Right kidney (tissue), 1 donor: ENCODE data around the gene SHB.
A peak's percentile ranks its signal among the peaks of the same experiment; 100 is the strongest.

Source experiments
- DNase-seq: peaks from one replicate; pipeline ENCODE4 v3.0.0-alpha.2; 2016

The SHB gene

GRCh38 chr9:38089387-38090165, 20.5 kb upstream of the SHB start:
- DNase-seq: no peak

DNA sequence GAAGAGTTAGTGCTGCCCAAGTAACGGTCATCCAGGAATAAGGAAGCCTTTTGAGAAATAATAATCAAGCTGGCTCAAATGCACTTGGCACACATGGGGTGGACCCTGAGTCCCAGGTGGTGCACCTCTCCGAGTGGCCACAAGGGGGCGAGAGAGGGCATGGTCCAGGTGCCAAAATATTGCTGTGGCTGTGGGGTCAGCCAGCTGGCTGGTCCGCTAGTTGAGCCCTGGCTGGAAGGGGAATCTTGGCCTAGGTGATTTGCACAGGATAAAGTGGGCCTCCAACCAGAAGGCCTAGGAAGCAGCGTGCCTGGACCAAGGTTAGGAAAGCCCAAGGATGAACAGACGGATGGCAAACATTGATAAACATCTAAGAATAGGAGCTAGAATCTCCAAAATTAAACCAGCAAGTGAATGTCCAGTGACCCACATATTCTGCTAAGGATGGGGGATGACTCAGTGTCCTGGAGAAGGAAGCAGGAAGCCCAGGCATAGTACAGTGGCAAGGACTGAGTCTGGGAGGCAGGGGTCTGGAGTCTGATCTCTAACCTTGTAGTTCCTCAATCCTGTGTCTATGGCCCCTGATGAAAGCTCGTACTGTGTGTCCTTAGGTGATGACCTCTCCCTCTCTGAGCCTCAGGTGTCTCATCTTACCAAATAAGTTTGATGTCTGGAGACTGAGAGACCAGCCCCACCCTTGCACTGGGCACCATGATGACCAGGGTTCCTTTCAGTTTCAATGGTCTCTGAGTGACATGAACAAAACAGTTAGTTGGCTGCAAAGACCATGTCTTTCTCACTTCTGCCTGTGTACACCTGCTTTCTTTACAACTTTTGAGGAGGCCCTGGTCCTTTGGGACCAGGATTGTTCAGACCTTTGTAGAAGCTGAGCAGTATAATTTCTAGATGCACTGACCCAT, 19.2 kb upstream of the SHB start:
- peak; percentile 57 for DNase-seq

DNA sequence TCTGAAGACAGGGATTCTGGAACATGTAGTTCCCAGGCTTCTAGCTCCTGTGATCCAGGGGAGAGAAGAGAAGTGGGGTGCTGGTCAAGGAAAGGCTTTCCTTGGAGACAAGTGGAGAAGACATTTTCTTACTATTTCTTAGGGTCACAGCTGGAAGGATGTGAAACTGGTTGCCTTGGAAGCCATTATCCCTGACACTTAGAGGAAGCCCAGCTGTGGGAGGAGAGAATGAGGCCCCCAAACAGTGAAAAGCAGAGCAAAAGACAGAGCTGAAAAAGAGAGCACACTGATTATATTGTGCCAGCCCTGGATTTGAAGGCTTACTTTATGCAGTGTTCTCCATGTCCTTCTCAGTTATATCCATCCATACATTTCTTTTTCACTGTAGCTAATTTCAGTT, 17.5 kb upstream of the SHB start:
- no peak for DNase-seq

- DNase-seq: no peak
These were observed 16.3 kb upstream of the SHB start for GRCh38 chr9:38085308-38085707.

GRCh38 chr9:38084556-38084880, 15.5 kb upstream of the SHB start:
- no peak for DNase-seq

DNA sequence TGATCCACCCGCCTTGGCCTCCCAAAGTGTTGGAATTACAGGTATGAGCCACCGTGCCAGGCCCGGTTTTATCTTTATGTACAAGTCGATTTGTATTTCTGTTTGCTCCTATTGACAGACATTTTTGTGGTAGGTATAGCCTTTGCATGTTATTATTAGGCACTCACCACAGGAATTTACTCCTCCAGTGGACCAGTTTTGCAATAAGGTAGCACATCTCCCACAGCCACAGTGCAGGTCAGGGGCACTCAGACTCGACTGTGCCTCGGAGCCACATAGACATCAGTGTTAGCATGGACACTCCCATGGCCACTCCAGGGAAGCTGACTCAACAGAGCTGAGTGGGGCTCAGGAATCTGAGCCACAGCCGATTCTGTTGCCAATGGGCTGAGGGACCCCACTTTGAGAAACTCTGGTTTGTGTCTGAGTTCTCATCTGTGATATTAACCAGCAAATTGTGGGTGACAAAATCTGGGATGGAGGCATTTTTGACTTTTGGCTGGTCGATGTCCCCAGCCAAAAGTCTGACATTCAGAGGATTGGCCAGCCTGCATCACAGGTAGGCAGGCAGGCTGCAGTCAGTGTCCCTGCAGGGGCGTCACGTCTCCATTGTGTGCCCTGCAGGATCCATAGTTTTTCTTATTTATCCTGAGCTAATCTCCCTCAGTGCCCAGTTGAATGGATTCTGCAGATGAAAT, 15.0 kb upstream of the SHB start:
- no peak for DNase-seq

DNA sequence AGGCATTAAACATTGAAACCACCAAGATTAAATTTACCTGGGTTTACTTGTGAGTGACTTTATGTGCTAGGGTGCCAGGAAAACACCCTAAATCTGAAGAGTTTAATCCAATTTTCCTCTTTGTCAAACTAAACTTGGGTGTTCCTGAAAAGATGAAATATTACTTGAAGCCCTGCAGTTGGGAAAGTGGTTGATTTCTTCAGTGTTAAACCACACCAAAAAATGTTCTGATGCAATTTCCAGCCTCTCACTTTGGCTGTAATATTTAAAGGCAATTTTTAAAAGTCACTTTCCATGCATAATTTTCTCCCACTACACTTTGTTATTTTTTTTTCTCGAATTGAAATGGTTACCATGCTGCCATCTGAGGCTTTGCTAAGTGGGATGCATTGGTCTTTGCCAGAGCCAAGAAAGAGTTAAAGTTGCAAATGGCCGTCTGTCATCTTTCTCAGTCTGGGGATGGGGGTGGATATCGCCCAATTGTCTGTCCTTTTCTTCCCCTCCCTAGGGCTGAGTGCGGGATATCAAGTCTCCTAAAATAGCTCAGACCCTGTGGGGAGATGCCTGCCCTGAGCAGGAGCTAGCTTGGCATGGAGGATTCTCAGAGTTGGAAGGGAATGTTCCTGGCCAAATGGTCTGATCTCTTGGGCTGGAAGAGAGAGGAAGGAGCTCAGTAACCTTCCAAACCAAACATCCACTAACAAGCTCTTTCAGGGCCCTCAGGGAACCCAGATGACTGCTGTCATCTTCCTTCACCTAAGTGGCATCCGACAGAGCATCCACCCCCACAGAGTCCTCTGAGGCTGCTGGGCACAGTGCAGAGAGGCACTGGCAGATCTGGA, 13.6 kb upstream of the SHB start:
- no peak for DNase-seq

GRCh38 chr9:38081356-38082108, 12.5 kb upstream of the SHB start:
- DNase-seq: no peak

DNA sequence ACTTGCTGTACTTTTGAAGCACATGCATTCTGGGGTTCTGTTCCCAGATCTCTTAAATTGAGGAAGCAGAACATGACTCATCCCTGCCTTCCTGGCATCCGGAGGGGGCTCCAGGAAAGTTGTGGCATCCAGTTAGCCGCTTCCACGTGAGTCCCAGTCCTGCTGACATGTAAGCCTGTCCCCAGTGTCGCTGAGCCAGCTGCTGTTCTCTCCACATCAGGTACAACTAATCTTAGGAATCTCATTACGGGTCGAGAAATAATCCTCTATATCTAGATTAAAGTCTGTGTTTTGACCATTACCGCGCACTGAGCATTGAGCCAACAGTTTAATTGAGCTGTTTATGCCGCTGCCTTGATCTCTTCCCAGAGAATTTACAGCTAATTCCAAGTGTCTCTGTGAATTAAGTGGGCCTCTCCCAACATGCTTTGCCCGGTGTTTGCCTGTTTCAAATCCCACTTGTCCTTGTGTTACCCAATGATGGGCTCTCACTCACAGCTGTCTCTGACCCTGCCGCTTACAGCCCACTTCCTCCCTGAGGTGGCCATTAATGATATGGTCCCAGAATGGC, 10.5 kb upstream of the SHB start:
- no peak for DNase-seq

GRCh38 chr9:38075272-38075671, 6.2 kb upstream of the SHB start:
- no peak for DNase-seq

GRCh38 chr9:38074441-38074961, 5.5 kb upstream of the SHB start:
- no peak for DNase-seq

DNA sequence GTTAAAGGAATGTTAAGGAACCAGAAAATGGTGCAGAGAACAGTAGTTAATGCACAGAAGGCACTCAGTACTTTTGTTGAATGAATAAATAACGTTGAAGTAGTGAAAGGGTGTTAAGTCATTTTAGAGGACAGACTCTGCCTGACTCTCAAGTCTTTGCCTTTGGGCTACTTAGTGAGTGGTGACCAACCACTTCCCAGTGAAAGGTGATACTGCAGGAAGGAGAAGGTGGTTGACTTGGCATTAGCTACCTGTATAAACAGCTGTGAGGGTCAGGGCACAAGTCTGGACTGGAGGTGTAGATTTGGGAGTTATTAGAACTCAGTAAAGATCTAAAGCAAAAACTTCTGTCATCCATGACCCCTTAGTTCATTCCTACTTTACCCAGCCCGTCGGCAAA, 4.9 kb upstream of the SHB start:
- no peak for DNase-seq

DNA sequence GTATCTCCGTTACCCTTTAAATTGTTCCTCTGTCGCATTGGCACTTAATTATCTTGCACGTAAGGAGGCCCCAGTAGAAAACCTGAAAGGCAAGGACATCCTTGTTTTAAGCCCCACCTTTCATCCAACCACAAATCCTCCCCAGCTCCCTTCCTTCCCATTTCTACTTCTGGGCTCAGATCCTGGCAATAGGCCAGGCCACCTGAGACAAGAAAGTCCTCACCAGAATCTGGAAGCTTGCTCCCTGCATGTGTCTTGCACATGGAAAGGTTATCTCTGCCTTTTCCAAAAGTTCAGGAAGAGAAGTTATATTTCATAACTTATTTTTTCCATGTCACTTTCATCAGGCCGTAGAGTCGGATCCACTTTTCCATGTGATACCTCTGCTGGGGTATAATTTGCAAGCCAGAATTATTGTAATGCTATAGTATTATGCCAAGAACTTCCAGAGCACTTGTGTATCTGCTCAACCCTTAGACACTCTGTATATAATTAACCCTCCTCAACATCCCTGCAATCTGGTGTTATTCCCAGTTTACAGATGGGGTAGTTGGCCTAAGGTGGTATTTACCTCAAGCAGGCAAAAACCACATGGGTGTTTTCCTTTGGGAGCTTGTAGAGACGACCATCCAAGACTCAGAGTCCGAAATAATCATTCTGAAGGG, 2.6 kb upstream of the SHB start:
- no peak for DNase-seq

DNA sequence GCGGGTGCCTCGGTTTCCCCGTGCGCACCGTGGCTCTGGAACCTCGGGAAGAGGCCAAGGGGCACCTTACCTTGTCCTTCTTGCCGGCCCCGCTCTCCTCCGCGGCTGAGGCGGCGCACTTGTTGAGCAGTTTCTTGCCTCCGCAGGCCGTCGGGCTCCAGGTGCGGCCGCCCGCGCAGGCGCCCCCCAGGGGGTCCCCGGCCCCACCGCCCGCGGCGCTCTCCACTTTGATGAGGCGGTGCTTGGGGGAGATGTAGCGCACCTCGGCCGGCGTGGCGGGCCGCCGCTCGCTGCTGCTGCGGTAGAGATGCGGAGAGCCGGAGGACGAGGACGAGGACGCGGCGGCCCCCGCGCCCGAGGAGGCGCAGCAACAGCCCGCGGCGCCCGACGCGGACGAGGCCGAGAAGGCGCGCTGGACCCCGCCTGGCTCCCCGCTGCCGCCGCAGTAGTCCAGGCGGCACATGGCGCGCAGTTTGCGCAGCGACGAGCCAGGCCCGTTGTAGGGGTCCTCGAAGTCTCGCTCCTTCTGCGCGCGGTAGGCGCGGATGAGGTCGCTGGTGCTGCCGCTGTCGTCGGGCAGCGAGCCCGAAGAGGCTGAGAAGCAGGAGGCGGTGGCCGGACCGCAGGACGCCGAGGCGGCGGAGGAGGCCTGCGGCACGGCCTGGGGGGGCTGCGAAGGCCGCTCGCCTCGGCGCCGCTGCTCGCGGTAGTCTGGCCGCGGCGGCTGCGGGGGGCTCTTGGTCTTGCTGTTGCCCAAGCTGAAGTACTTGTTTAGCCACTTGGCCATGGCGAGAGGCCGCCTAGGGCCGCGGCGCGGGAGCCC, 957 bp downstream of the SHB start:
- DNase-seq: peak; percentile 77

DNA sequence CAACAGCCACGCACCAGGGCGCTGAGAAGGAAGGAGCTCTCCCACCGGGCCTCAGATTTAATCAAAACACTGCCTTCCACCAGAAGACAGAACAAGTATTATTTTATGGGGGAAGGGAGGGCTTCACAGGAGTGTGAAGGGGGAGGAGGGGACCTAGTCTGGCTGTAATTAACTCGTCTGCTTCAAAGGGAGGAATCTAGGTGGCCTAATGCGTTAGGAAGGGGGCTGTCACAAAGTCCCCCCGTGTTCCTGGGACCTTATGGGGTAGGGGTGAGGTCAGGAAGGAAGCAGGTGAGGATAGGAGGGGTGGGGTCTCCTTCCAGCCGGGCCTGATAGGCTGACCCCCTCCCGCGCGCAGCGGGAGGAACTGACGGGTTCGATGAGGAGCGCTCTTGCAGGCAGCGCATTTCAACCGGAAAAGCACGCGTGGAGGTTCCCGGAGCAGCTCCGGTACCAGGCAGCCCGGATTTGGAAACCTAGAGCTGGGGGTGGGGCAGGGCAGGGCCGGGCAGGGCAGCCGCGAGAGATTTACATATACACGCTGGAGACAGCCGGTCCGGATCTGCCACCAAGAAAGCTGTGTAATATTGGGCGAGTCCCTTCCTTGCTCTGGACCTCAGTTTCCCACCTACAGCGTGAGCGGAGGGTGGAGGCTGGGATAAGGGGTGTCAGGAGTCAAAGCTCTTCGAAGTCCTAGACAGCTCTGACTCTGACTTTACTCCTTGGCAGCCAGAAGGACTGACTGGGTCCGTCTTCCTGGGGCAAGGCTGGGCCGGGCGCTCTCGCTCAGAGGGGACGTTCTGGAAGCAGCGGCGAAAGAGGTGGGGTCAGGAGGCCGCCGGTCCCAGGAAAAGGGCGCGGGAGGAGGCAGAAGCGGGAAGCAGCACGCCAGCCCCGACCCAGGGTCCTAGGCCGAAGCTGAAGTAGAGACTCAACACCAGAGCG, 1.8 kb downstream of the SHB start:
- peak; percentile 72 for DNase-seq

- DNase-seq: no peak
These were observed 2.7 kb downstream of the SHB start for GRCh38 chr9:38066197-38066913.

DNA sequence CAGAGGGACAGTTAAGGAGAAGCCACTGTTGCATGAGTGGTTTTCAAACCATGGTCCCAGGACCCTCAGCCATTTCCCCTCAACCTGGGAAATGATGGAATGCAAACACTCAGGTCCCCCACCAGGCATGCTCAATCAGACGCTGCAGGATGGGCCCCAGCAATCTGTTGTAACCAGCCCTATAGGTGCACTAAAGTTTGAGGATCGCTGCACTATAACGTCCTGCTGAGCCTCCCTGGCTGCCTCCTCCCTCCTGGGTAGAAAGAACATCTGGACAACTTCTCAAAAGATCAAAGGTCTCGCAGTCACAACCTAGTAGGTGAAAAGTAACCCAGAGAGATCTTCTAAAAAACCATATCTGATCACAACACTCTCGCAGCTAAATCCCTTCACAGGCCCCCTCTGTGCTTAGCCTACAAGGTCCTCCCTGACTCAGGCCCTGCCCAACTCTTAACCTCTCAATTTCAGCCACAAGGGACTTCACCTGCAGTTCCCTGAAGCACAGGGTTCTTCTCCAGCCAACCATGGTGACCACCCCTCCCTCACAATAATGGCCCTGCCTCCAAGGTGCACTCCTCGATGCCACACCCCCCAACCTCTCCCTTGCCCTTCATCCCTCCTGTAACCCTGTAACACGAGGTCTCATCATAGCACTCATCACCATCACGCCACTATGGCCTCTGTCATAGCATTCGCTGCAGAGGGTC, 3.5 kb downstream of the SHB start:
- DNase-seq: no peak
